GM19324 (cell line): ENCODE measurements around the gene HUS1B.
A peak's percentile ranks its signal among the peaks of the same experiment; 100 is the strongest.
"Not testable (repeated sequence)": the region's sequence is repeated elsewhere in the genome, so short reads cannot be mapped to it uniquely, and the experiment has no call there.

Experiments
- ATAC-seq: cut with Tn5 transposase; IDR thresholded peaks from one replicate; pipeline ENCODE4 v1.9.1; 2021; ENCODE audit warnings: mild to moderate bottlenecking, moderate library complexity; ENCODE audit not compliant: unreplicated experiment, low FRiP score

HUS1B gene

DNA sequence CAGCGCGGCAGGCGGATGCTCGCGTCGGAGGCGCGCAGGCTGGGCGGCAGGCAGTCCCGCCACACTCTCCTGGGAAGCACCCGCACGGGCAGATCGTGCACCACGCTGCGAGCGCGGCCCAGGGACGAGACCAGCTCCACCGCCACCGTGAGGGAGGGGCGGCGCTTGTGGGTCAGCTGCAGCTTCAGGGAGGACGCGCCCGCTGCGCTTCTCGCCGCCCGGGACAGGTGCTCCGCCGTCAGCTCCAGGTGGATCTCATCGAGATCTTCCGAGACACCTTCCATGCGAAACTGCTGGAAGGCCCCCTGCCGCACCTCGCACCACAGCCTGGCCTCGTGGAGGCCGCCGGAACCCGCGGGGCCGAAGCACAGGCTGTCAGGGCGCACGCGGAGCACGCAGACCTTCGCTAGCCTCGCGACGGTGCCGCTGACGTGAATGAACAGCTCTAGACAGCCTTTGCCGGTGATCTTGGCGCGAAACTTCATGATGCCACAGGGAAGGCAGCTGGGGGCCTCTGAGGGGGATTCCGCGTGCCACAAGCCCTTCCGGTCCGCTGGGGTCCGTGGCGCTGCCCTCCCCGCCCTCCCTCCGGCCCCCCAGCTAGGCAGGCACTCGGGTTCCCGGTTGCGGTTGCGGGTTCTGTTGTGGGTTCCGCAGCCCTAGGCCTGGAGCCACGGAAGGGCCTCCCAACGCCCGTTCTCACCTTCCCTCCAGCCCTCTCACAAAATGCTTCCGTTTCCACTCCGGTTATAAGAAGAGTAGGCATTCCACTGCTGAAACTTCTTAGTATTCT is at the start of gene HUS1B:
HUS1B (minus strand) TSS at position 641 of the 793 bp plus-strand sequence; CDS start at position 485, 156 bp downstream.
- no peak for ATAC-seq

DNA sequence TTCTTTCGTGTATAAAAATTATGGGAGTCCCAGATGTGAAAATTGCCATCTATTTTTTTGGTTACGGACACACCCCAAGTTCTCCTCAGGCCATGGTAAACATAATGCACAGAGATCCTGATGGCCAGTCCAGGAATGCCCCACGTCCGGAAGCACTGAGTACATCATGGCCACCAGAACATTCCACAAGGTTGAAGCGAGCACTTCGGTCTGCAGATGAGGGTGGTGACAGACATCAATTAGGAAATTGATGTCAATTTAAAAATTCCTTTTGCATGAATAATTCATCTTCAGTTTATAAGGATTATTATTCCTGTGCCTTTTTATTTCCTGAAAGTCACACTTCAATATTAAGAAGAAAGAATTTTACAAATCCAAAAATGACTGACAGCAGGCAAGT is 49.2 kb upstream of the HUS1B start:
- no peak for ATAC-seq

DNA sequence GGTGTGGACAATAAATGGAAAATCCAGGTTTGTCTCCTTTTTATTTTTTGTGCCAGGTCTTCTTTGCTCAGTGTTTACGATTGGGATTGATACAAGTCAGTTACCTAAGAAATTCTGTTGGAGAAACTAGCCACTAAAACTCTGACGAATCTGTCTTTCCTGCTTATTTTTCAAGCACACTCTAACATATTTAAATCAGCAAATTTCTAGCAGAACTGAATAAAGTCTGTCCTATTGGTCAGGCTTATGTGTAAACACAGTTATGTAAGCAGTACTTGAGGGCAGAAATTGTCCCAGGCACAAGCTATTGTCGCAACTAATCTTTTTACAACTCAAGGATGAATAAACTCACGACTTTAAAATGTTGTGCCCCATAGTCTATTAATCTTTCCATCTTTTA is 48.1 kb upstream of the HUS1B start:
- no peak for ATAC-seq

DNA sequence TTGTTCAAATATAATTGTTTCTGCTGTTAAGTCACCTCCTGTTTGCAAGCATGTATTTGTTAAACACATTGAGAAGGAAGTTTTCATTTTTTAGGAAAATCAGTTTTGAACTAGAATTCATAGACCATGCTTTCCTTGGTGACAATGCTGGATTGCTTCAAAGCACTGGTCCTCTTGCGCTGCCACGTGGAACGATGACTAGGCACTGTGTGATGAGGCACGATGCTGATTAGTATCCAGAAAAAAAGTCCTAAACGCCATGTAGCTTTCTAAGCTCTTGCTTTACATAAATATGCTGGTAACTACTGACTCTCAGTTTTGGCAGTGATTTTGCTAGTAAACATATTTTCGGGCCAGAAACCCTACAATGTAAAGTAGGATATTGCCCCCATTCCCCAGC is 47.1 kb upstream of the HUS1B start:
- no peak for ATAC-seq

DNA sequence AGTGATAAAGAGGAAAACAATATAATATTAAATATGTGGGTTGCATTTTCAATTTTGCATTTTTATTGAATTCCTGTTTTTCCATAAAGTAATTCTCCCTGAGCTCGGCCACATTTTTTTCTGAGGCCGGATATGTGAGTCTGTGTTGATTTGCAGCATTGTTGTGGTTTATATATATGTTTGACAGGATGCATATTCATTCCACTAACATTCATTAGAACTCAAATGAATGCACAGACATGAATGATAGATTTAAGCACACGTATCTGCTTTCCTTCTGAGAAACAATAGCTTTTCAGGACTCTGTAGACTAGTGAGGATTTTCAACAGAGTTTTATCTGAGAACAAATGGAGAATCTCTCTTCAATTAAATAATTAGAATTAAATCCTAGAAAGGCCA is 46.7 kb upstream of the HUS1B start:
- ATAC-seq = no peak

DNA sequence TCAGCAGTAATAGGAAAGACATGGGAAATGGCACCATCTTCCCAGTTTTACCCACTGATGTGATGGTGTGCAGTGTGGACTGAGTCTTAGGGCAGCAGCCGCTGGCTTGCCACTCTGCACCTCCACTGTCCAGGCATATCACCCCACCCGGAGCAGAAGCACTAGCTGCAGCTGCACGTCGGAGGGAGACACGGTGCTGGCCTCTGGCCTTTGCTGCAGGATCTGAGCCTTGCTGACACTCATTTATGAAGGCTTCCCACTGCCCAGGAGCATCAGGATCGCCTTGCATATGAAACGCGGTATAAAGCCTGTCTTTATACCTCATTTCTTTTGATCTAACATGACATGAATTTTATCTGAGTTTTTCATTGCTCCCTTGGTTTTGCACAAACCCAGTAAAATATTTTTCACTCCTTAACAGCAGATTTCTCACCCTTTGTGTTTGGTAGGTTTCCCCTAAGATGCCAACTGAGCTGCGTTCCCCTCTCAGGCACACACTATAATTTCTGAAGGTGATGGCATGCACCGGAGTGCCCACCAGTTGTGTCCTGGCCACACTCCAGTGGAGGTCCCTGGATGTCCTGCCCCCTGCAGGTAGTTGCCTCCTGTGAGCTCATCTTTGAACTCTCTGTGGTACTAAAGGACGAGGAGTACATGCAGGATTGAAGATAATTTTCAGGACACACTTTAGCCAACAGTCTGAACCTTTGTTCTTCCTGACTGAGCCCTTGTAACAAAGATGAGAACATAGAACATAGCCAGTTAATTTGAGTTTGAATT is 45.0 kb upstream of the HUS1B start:
- no peak for ATAC-seq

DNA sequence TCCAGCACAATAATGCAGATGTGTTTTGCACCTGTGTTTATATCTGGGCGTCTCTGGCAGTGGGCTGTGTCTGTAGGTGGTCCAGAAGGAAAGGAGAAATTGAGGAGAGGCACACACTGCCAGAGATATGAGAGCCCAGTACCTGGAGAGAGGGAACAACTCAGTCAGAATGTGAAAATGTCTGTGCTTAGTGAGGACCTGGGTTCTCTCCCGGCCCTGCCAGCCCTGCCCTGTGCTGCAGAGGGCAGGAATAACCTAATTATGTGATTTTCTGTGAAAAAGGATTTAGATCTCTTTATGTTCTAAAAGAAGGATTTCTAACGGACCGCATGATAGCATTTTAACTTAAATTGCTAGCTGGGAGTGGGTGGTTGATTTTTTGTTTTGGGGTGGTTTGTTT is 44.3 kb upstream of the HUS1B start:
- ATAC-seq = no peak

DNA sequence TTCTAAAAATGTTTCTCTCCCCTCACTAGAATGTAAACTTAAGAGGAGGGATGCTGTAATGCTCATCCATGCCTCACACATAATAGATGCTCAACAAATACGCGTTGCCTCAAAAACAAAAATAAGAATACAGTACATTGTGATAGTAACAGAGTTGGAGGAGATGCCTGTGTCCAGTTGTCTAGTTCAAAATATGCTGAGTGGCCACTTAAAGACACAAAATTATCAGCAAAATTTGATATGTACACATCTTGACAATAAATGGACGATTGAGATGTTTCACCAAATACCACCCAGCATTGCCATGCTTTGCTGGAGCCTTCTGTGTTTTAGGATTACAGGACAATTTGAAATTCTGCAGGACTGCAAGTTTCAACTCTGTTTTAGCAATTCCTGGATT is 43.6 kb upstream of the HUS1B start:
- no peak for ATAC-seq

DNA sequence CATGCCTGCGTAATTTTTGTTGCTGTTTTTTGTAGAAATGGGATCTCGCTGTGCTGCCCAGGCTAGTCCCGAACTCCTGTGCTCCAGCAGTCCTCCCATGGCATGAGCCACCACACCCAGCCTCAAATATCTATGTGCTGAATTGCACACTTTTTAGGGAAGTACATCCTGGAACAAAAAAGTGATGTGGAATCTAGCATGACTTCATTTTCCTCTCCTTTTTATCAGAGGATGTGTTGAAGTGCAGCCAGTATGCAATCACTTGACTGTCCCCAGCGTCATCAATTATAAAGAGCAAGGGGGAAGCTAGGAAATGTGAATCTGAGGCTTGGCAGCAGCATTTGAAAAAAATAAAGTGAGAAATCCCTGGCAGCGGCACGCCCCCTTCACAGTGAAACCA is 42.4 kb upstream of the HUS1B start:
- no peak for ATAC-seq

DNA sequence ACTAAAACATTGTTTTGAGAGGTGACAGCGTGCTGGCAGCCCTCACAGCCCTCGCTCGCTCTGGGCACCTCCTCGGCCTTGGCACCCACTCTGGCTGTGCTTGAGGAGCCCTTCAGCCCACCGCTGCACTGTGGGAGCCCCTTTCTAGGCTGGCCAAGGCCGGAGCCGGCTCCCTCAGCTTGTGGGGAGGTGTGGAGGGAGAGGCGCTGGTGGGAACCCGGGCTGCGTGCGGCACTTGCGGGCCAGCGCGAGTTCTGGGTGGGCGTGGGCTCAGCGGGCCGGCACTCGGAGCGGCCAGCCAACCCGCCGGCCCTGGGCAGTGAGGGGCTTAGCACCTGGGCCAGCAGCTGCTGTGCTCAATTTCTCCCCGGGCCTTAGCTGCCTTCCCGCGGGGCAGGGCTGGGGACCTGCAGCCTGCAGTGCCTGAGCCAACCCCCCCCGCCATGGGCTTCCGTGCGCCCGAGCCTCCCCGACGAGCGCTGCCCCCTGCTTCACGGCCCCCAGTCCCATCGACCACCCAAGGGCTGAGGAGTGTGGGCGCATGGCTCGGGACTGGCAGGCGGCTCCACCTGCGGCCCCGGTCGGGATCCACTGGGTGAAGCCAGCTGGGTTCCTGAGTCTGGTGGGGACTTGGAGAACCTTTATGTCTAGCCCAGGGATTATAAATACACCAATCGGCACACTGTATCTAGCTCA is 37.7 kb upstream of the HUS1B start:
- not testable (repeated sequence) for ATAC-seq

DNA sequence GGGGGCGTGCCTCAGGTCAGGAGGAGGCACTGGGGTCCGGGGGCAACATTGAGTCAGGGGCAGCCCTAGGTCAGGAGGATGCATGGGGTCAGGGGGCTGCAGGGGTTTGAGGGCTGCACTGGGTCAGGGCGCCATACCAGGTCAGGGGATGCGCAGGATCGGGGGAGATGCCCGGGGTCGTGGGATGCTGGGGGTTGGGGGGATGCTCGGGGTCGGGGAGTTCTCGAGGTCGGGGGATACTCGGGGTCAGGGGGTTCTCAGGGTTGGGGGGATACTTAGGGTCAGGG is 36.8 kb upstream of the HUS1B start:
- no peak for ATAC-seq

DNA sequence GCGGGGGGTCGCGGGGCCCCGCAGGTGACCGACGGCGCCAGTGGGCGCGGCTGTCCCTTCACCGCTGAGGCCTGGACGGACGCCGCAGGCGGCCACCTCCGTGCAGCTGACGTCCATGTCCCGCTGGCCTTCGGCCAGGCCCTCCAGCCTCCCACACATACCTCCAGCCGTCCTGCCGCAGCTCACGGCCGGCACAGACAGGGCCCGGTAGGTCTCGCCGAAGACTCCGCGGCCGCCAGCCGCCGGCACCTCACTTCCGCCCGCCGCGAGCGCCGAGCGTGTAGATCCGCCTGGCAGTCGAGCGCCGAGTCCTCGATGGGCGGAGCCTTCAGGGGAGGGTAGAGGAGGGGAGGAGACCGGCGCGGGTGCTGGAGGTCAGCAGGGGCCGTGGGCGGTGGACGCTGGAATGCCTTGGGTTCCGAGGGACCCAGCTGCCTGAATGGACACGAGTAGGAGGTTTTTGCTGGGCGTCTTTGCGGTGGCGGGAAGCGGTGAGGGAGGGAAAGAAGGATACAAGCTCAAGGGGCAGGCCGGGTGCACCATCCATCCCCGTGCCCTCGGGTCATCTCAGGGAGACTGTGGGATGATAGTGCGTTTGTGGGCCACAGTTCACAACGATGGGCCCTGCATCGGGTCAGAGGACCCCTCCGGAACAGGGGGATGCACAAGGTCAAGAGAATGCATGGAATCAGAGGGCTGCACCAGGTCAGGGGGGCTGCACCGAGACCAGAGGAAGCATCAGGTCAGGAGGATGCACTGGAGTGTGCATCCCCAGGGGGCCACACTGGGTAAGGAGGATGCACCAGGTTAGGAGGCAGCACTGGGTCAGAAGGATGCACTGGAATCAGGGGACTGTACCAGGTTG is 36.2 kb upstream of the HUS1B start, which contains the start of gene EXOC2:
EXOC2 (minus strand) TSS at position 282 of the 865 bp plus-strand sequence. CDS start 55,321 bp downstream, outside the sequence.
- ATAC-seq = peak; percentile 91

DNA sequence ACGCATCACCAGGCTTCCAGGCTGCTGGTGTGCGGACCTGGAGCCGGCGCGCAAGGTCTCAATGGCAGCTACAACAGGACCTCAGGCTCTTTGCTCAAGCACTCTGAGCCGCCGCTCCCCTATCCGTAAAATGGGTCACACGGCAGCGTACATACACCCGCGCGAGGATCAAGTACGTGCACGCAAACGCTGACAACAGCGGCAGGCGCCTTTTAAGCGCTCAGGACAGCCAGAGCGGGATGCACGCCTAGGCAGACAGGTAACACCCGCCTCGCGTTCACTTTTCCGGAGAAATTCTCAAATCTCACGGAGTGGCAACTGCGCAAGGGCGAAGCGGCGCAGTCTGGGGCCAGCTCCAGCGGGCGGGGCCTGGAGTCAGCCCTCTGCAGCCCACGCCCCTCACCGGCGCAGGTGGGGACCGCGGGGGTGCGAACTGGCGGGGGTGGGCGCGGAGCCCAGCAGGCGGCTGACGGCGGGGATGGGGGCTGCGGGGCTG is 35.5 kb upstream of the HUS1B start:
- peak; percentile 76 for ATAC-seq

DNA sequence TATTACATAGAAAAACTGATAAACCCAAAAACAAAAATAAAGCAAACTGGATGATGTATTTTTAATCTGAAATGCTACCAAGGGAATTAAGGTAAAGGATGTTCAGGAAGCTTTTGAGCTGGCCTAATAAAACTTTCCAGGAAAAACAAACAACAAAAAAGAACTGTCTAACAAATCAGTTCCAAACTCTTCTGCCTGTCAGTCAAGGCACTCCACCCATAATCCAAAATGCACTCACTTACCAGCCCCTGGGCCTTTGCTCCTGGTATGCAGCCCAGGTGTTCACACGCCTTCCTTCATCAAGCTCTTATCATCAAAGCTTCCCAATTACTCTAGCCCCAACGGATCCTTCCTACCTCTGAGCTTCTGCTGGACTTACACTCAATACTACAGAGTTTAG is 32.3 kb upstream of the HUS1B start:
- ATAC-seq = no peak

DNA sequence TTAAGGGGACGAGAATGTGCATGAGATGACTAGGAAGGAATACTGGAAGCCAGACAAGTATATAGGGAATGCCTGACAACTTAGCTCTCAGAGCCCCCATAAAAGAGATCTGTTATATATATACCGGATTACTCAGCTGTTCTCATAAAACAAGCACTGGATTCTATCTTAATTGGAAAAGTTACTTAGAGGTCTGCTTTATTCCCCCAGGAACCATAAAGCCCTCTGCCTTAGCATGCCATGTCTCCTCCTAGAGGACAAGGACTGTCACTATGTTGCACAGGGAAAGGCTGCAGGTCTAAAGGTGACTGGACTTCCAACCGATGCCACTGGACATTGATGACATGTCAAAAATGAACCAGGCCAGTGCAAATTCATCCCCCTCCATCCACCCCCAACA is 29.6 kb upstream of the HUS1B start:
- ATAC-seq = no peak

DNA sequence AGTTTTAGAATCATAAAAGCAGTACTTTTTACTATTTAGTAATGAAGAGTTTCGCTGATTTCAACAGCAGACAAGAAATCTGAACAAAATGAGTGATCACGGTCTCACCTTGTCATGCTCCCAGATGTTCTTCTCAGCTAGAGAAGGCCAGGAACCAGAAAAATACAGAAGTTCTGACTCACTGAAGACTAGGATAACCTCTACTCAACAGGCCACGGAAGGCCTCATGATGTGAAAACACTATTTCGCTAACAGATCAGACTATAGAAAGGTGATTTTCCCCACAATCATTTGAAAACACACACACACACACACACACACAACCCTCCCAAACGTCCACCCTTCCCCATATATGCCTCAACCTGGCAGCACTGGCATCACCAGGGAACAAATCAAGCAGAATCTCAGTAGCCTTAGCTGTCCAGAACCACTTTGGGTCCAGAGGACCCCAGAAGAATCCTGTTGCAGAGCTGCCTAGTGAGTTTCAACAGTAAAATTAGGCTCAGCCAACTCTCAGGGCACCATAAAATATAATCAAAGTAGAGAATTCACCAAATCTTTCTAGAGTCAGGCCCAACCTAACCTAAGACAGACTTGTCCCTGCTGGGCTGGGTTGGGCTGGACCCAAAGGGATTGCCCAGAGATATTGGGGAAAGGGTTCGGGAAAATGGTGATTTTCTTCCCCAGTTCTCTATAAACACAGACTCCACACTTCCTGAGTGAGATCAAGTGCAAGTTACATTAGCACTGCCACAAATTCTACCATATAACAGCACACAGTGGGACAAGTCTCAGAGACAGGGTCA is 28.1 kb upstream of the HUS1B start:
- no peak for ATAC-seq

DNA sequence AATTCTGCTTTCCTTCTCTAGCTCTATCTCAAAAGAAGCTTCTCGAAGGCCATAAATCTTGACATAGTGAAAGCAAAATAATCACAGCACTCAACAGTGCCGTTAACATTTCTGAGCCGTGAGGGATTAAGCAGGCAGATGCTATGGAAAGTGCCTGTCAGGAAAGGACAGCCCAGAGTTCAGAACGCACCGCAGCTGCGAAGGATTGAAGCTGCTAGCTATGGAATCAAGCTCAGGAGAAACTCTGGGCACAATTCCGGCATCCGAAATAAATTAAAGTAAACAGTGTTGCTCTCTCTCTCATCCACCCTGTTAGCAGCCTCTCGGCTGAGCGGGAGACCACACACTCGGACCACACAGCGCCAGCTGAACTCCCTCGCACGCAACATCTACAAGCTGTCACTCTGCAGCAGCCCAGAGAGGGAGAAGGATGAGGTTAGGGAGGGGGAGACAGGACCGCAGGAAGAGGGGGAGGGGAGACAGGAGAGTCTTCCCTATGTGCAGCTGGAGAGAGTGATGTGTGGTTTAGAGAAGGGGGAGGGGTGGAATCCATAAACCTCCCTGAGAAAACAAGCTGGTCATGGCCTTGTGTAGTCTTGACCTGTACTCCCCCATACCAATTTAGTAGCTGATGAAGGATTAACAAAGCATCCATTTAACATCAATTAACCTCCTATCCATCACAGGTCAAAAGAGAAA is 27.0 kb upstream of the HUS1B start:
- ATAC-seq = no peak

DNA sequence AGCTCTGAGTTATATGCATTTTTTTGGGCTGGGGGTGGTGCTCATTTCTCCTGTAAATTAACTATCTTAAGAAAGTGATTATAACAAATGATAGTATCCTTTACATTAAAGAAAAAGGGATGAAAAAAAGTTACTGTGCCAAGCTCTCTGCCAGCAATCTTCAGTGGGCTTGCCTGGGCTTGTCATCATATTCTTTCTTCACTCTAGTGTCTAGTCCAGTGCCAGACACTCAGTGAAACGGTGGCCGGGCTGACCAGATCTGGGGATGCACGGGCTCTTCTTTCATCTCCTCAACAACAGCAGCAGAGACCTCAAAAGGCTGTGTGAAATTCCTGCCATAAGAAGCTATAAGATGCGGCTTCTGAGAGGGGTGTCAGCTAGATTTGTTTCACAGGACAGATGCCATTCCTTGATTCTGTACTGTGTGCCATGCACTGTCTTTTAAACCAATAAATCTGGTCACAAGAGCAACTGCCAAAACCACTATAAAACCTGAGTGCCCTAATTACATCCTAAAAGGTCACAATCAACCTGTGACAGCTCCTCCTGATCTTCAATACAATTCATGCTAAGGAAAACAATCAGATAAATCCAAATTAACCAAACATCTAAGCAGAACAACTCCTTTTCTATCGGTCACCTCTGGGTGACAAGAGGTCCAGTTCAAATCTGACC is 23.9 kb upstream of the HUS1B start:
- no peak for ATAC-seq
